ENCODE measurements around the gene B3GNT7. TPM values are rescaled to one million over a fixed set of nuclear protein-coding genes. Genes with fewer than 3 reads are reported as not detected.

The B3GNT7 gene
- total and polyA plus RNA-seq, 4 donors, result 0.74 to 1.7 (median 1.0) TPM

- Histone ChIP-seq H3K9ac (ENCODE audit: low read depth in 1 of 2, low read length in 2 of 2) (no peak overlapping the region), H3K27ac (ENCODE audit: low read depth in 1 of 2, low read length in 2 of 2) (no peak overlapping the region), H3K36me3 (ENCODE audit: control insufficient read depth in 4 of 4, insufficient read depth in 3 of 4, low read depth in 1 of 4, low read length in 3 of 4) (no peaks in the 10 kb centered on the region), H3K27me3 (ENCODE audit: control insufficient read depth in 4 of 4, insufficient read depth in 4 of 4, low read length in 3 of 4) (no peaks in the 10 kb centered on the region), H3K9me3 (ENCODE audit: control insufficient read depth in 4 of 4, low read length in 3 of 4) (no peaks in the 10 kb centered on the region), H3K4me1 (ENCODE audit: control insufficient read depth in 4 of 4, insufficient read depth in 4 of 4, low read length in 3 of 4) (no peaks in the 10 kb centered on the region), H3K4me3 (ENCODE audit: low read depth in 1 of 3, low read length in 3 of 3) (no peak overlapping the region)
- DNase-seq (ENCODE audit: low spot score), result no peak
- TF ChIP-seq MAX (IDR thresholded peaks at IDR 0.05), result no peak
- TF ChIP-seq HNF4G (IDR thresholded peaks at IDR 0.05), result no peak
- no peak for TF ChIP-seq RXRA (IDR thresholded peaks at IDR 0.05)
- TF ChIP-seq SP1 (IDR thresholded peaks at IDR 0.05), result no peak
- no peak for TF ChIP-seq NR2F2 (IDR thresholded peaks at IDR 0.05)
- WGBS, result 84% methylated on average over 26 of the region's 26 CpGs
Measured at GRCh38 chr2:231387904-231388724, 7.4 kb upstream of the B3GNT7 start.

- Histone ChIP-seq H3K4me3 (ENCODE audit: low read depth in 1 of 3, low read length in 3 of 3) (no peak overlapping the region), H3K27me3 (ENCODE audit: control insufficient read depth in 4 of 4, insufficient read depth in 4 of 4, low read length in 3 of 4) (no peaks in the 10 kb centered on the region), H3K27ac (ENCODE audit: low read depth in 1 of 2, low read length in 2 of 2) (no peak overlapping the region), H3K36me3 (ENCODE audit: control insufficient read depth in 4 of 4, insufficient read depth in 3 of 4, low read depth in 1 of 4, low read length in 3 of 4) (no peaks in the 10 kb centered on the region), H3K9ac (ENCODE audit: low read depth in 1 of 2, low read length in 2 of 2) (no peak overlapping the region), H3K9me3 (ENCODE audit: control insufficient read depth in 4 of 4, low read length in 3 of 4) (no peaks in the 10 kb centered on the region), H3K4me1 (ENCODE audit: control insufficient read depth in 4 of 4, insufficient read depth in 4 of 4, low read length in 3 of 4) (no peaks in the 10 kb centered on the region)
- DNase-seq (ENCODE audit: low spot score), result no peak
- 92% methylated on average over 15 of the region's 15 CpGs for WGBS
- TF ChIP-seq JUND (IDR thresholded peaks at IDR 0.05), result no peak
- TF ChIP-seq FOXA1 (IDR thresholded peaks at IDR 0.05), result no peak
- no peak for TF ChIP-seq HNF4A (conservative IDR thresholded peaks at IDR 0.05)
- no peak for TF ChIP-seq FOXA2 (IDR thresholded peaks at IDR 0.05)
- TF ChIP-seq YY1 (IDR thresholded peaks at IDR 0.05), result no peak
- no peak for TF ChIP-seq CTCF (IDR thresholded peaks at IDR 0.05; ENCODE audit: low read depth, low read length, missing input control)
- no peak for TF ChIP-seq HNF4G (IDR thresholded peaks at IDR 0.05)
- no peak for TF ChIP-seq NR2F2 (IDR thresholded peaks at IDR 0.05)
- TF ChIP-seq SP1 (IDR thresholded peaks at IDR 0.05), result no peak
- no peak for TF ChIP-seq RAD21 (IDR thresholded peaks at IDR 0.05)
- TF ChIP-seq ZBTB33 (IDR thresholded peaks at IDR 0.05), result no peak
Measured at GRCh38 chr2:231388725-231389346, 6.7 kb upstream of the B3GNT7 start.

GRCh38 chr2:231390667-231391066, 4.8 kb upstream of the B3GNT7 start:
- no peak overlapping the region for H3K9ac ChIP-seq (ENCODE audit: low read depth in 1 of 2, low read length in 2 of 2)
- H3K27ac ChIP-seq (ENCODE audit: low read depth in 1 of 2, low read length in 2 of 2), result no peak overlapping the region
- peaks cover 0 to 3% (median 0%) of the 10 kb centered on the region in 4 donors for H3K27me3 ChIP-seq (ENCODE audit: control insufficient read depth in 4 of 4, insufficient read depth in 4 of 4, low read length in 3 of 4)
- no peak for DNase-seq (ENCODE audit: low spot score)
- 84% methylated on average over 8 of the region's 8 CpGs for WGBS
- peaks cover 0 to 5% (median 0%) of the 10 kb centered on the region in 4 donors for H3K4me1 ChIP-seq (ENCODE audit: control insufficient read depth in 4 of 4, insufficient read depth in 4 of 4, low read length in 3 of 4)
- H3K4me3 ChIP-seq (ENCODE audit: low read depth in 1 of 3, low read length in 3 of 3), result no peak overlapping the region
- H3K9me3 ChIP-seq (ENCODE audit: control insufficient read depth in 4 of 4, low read length in 3 of 4), result no peaks in the 10 kb centered on the region
- H3K36me3 ChIP-seq (ENCODE audit: control insufficient read depth in 4 of 4, insufficient read depth in 3 of 4, low read depth in 1 of 4, low read length in 3 of 4), result no peaks in the 10 kb centered on the region
- no peak for TF ChIP-seq RAD21 (IDR thresholded peaks at IDR 0.05)
- TF ChIP-seq FOXA2 (IDR thresholded peaks at IDR 0.05), result no peak
- no peak for TF ChIP-seq RXRA (IDR thresholded peaks at IDR 0.05)
- no peak for TF ChIP-seq FOXA1 (IDR thresholded peaks at IDR 0.05)
- TF ChIP-seq MAX (IDR thresholded peaks at IDR 0.05), result no peak
- no peak for TF ChIP-seq ZBTB33 (IDR thresholded peaks at IDR 0.05)
- no peak for TF ChIP-seq NR2F2 (IDR thresholded peaks at IDR 0.05)
- TF ChIP-seq CTCF (IDR thresholded peaks at IDR 0.05; ENCODE audit: low read depth, low read length, missing input control), result no peak
- TF ChIP-seq HNF4A (conservative IDR thresholded peaks at IDR 0.05), result no peak
- TF ChIP-seq YY1 (IDR thresholded peaks at IDR 0.05), result no peak
- TF ChIP-seq GABPA (IDR thresholded peaks at IDR 0.05 in 1 of 2, conservative IDR thresholded peaks at IDR 0.05 in 1 of 2), result no peak
- no peak for TF ChIP-seq EGR1 (IDR thresholded peaks at IDR 0.05; ENCODE audit: low read depth in 2 of 2)
- no peak for TF ChIP-seq ATF3 (IDR thresholded peaks at IDR 0.05)

Data from liver (tissue), 9 donors.